Fibroblast of the aortic adventitia (primary cell): Measurements from ENCODE around the gene MTRF1L. TPM values are rescaled to one million over a fixed set of nuclear protein-coding genes. Genes with fewer than 3 reads are reported as not detected.

Experiments
- DNase-seq: peaks from one replicate; pipeline ENCODE4 v3.0.0-alpha.2; 2010; ENCODE audit warnings: low read depth
- H3K4me3 ChIP-seq: 2 replicates; pipeline ENCODE4 v1.5.1; 2011; ENCODE audit warnings: low read depth, mild to moderate bottlenecking, control low read depth, low read length, moderate library complexity
- total RNA-seq: library from RNA; depleted of rRNA; stranded (reverse); fragments of >200 nt; gene quantifications from 2 replicates; pipeline ENCODE4 v1.2.3, GENCODE V29; 2012; ENCODE audit warnings: low replicate concordance
- TF ChIP-seq, protein P1 (sequence below): IDR thresholded peaks from 2 replicates; pipeline ENCODE4 v1.5.1; 2011; ENCODE audit warnings: mild to moderate bottlenecking, low read length, control low read depth, inconsistent platforms; ENCODE audit not compliant: insufficient read depth

Gene MTRF1L
- total RNA-seq, 1 donor: 28.2 TPM

DNA sequence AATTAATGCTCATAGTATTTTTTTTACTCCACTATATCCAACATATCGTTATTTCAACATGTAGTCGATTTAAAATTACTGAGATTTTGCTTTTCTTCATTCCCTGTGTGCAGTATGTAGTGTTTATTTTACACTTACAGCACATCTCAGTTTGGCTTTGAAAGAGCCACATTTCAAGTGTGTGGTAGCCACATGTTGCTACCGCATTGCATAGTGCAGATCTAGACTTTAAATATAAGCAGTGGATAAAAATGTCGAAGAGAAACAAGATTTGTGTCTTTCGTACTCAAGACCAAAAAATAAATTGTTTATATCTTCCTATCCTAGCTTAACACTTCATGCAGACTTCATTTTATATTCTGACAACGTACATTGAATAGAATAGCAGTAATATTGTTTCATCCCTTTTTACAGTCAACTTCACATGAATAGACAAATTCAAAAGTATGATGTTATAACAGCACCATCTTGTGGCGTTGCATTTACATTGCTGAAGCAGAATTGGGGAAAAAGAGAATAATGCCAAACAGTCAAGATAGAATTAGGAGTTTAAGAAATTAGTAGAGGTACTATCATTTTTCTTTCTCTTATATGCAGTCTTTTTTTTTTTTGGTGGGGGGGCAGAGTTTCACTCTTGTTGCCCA lies 49.5 kb downstream of the MTRF1L start:
- H3K4me3 ChIP-seq: no peak overlapping the region
- DNase-seq: peak; percentile 71
- TF ChIP-seq, protein P1, sequence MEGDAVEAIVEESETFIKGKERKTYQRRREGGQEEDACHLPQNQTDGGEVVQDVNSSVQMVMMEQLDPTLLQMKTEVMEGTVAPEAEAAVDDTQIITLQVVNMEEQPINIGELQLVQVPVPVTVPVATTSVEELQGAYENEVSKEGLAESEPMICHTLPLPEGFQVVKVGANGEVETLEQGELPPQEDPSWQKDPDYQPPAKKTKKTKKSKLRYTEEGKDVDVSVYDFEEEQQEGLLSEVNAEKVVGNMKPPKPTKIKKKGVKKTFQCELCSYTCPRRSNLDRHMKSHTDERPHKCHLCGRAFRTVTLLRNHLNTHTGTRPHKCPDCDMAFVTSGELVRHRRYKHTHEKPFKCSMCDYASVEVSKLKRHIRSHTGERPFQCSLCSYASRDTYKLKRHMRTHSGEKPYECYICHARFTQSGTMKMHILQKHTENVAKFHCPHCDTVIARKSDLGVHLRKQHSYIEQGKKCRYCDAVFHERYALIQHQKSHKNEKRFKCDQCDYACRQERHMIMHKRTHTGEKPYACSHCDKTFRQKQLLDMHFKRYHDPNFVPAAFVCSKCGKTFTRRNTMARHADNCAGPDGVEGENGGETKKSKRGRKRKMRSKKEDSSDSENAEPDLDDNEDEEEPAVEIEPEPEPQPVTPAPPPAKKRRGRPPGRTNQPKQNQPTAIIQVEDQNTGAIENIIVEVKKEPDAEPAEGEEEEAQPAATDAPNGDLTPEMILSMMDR: peak; percentile 65

DNA sequence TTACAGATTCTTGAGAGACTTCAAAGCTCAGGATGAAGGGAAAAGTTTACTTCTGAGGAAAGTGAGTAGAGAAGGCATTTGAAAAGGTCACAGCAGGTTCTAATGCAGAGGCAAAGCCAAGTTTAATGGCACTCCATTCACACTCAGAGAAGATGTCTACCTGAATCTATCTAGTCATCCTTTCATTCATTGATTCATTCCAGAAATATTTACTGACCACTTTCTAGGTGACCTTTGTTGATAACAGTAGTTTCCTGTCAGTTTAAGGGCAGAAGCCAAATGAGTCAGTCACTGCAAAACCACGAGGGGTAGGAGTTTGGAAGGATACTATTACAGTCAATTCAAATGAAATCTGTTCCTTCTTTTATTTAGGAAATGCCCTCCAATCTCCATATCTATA lies 50.5 kb downstream of the MTRF1L start:
- no peak overlapping the region for H3K4me3 ChIP-seq
- peak; percentile 54 for DNase-seq
- TF ChIP-seq, protein P1: no peak

DNA sequence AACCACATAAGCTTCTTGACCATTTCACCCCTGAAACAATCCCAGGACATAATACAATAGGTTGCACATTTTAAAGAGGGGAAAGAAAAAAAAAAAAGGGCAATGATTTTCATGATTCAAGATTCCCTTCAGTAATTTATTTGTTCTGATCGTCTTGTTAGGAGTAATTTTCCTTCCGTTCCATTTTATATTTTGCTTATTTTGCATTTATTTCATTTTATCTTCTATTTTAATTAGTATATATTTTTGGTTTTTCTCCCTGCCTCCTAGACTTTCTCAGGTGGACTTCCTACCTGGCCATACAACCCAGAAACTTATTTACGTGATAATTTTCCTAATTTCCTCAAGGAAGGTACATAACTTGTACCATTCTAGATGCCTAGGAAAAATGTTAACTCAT lies 52.3 kb downstream of the MTRF1L start:
- TF ChIP-seq, protein P1: no peak
- H3K4me3 ChIP-seq: no peak overlapping the region
- DNase-seq: no peak

DNA sequence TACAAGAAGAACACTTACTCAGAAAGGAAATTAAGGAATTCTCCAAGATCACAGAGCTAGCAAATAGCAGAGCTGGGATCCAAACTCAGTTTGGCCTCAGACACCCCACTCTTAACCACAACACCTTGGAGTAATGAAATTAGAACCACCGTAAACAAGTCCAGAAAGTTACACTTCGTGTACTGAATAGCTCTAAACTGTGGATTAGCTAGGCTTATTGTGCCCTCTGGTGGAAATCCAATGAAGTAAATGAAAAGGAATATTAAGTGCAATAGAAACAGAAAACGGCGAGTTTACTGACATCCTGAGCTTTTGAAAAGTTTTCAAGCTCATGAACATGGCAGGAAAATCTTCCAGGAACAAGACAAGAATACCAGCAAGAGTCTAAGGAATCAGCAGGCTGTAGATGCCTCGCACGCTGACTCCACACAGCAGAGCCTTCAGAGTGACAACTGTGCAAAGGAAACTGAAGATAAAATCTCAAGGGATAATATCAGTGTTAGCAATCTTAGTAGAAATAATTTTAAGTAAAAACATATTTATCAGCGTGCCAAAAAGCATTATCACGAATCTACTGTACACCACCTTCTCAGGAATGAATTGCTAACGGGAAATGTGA lies 54.2 kb downstream of the MTRF1L start:
- H3K4me3 ChIP-seq: peak overlapping the region; percentile 23
- TF ChIP-seq, protein P1: peak; percentile 66
- DNase-seq: peak; percentile 73

DNA sequence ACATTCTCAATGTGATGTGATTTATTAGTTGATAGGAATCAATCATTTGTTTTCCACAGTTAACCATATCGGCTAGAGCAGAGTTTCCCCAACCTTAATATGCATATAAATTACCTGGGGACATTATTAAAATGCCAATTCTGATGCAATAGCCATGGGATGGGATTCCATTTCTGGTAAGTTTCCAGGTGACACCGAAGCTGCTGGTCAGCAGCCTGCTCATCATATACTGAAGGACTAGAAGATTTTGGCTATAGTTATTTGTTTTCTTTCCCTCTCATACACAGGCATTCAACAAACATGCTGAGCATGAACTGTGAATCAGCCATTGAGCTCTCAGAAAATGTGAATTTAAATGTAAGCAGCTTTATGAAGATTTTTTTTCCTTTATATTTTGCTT lies 55.5 kb downstream of the MTRF1L start:
- H3K4me3 ChIP-seq: no peak overlapping the region
- no peak for DNase-seq
- TF ChIP-seq, protein P1: no peak

DNA sequence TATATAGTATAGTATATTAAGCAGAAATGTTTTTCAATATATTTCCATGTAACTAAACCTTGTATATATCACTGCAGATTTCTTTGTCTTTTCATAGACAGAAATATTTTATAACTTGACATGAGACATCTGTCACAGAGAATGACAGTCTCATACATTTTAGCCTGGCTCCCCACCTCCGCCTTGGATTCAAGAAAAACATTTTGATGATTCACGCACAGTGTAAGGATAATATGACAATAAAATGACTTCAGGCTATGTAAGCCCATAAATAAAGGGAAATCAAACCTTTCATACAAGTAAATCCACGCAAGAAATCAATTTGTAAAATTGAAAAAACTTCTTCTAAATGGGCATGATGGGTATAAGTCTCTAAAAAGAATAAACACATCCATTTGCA lies 56.0 kb downstream of the MTRF1L start:
- DNase-seq: no peak
- H3K4me3 ChIP-seq: no peak overlapping the region
- TF ChIP-seq, protein P1: no peak
